Effector memory CD8-positive, alpha-beta T cell (primary cell): ENCODE measurements around the gene SRSF10.
"Not testable (repeated sequence)": the region's sequence is repeated elsewhere in the genome, so short reads cannot be mapped to it uniquely, and the experiment has no call there.

Experiments used
- ATAC-seq: fragments of 150-1000 bp; cut with Tn5 transposase; replicated peaks from 2 replicates; pipeline ENCODE4 v1.10.0; 2021; ENCODE audit warnings: mild to moderate bottlenecking, moderate library complexity
- DNase-seq, 3 experiments: peaks; one replicate each; pipeline ENCODE4 v3.0.0; 2021
- H3K27ac Mint-ChIP-seq, 2 donors: one replicate each; pipeline ENCODE4 v1.8.0; 2022; ENCODE audit warnings: mild to moderate bottlenecking in 2 of 2, mixed read lengths in 2 of 2, moderate library complexity in 2 of 2
- H3K27me3 Mint-ChIP-seq, 2 donors: one replicate each; pipeline ENCODE4 v1.8.0; 2022; ENCODE audit warnings: mixed read lengths in 2 of 2
- H3K36me3 Mint-ChIP-seq: one replicate; pipeline ENCODE4 v1.8.0; 2022; ENCODE audit warnings: mild to moderate bottlenecking, moderate library complexity, mixed read lengths; ENCODE audit not compliant: insufficient read depth
- H3K4me1 Mint-ChIP-seq, 2 donors: one replicate each; pipeline ENCODE4 v1.8.0; 2022; ENCODE audit warnings: low read depth in 2 of 2, mixed read lengths in 2 of 2
- H3K4me3 Mint-ChIP-seq, 2 donors: one replicate each; pipeline ENCODE4 v1.8.0; 2022; ENCODE audit warnings: mild to moderate bottlenecking in 2 of 2, mixed read lengths in 2 of 2, moderate library complexity in 2 of 2
- H3K9me3 Mint-ChIP-seq, 2 donors: one replicate each; pipeline ENCODE4 v1.8.0; 2022; ENCODE audit warnings: mixed read lengths in 2 of 2
- total RNA-seq, 9 experiments: gene quantifications; one replicate each; lab custom pipeline; 2026; lab: John Stamatoyannopoulos, UW

The SRSF10 gene
- 232 to 425 (median 330) reads per million in 9 experiments for total RNA-seq

GRCh38 chr1:23979881-23980727, at the start of gene SRSF10:
TSS of gene SRSF10 (minus strand) at chr1:23980327. CDS start at chr1:23980255, 72 bp downstream.
- H3K27me3 Mint-ChIP-seq = no peaks in the 10 kb centered on the region
- no peaks in the 10 kb centered on the region for H3K9me3 Mint-ChIP-seq
- peak within 1 kb of the TSS; percentile 86 to 89 for H3K4me3 Mint-ChIP-seq
- ATAC-seq (peak; percentile 95), DNase-seq (peak; percentile 94 to 95 (median 94))
- peaks cover 34% of the 10 kb centered on the region for H3K36me3 Mint-ChIP-seq
- H3K4me1 Mint-ChIP-seq = peaks cover 32 to 45% of the 10 kb centered on the region in 2 donors
- H3K27ac Mint-ChIP-seq = peak within 1 kb of the TSS; percentile 94 to 98

- no peaks in the 10 kb centered on the region for H3K9me3 Mint-ChIP-seq
- no peaks in the 10 kb centered on the region for H3K4me1 Mint-ChIP-seq
- DNase-seq = no peak
- H3K36me3 Mint-ChIP-seq = peaks cover 3% of the 10 kb centered on the region
- H3K27me3 Mint-ChIP-seq = peaks cover 0 to 2% of the 10 kb centered on the region in 2 donors
- no peak for ATAC-seq
- no peak overlapping the region for H3K4me3 Mint-ChIP-seq
- no peak overlapping the region for H3K27ac Mint-ChIP-seq
These were observed 47.8 kb upstream of the SRSF10 start for GRCh38 chr1:24027838-24028468.

GRCh38 chr1:24022581-24023361, 42.6 kb upstream of the SRSF10 start:
- Mint-ChIP-seq H3K4me3 (no peak overlapping the region), H3K36me3 (no peaks in the 10 kb centered on the region), H3K27me3 (peaks cover under 1 to 10% of the 10 kb centered on the region in 2 donors), H3K9me3 (no peaks in the 10 kb centered on the region), H3K27ac (no peak overlapping the region), H3K4me1 (no peaks in the 10 kb centered on the region)
- DNase-seq (no peak), ATAC-seq (no peak)

- Mint-ChIP-seq H3K4me3 (no peak overlapping the region), H3K36me3 (no peaks in the 10 kb centered on the region), H3K27me3 (peaks cover 6 to 10% of the 10 kb centered on the region in 2 donors), H3K4me1 (no peaks in the 10 kb centered on the region), H3K27ac (no peak overlapping the region), H3K9me3 (no peaks in the 10 kb centered on the region)
- ATAC-seq = no peak
- DNase-seq = no peak
These were observed 41.5 kb upstream of the SRSF10 start for GRCh38 chr1:24021403-24022266.

GRCh38 chr1:24020470-24020869, 40.3 kb upstream of the SRSF10 start:
- DNase-seq = no peak
- no peaks in the 10 kb centered on the region for H3K4me1 Mint-ChIP-seq
- no peaks in the 10 kb centered on the region for H3K36me3 Mint-ChIP-seq
- H3K9me3 Mint-ChIP-seq = no peaks in the 10 kb centered on the region
- ATAC-seq = no peak
- peaks cover 6 to 10% of the 10 kb centered on the region in 2 donors for H3K27me3 Mint-ChIP-seq
- no peak overlapping the region for H3K4me3 Mint-ChIP-seq
- peak overlapping the region in 1 of 2 donors; percentile 63 for H3K27ac Mint-ChIP-seq

GRCh38 chr1:24020025-24020424, 39.9 kb upstream of the SRSF10 start:
- peak overlapping the region in 1 of 2 donors; percentile 63 for H3K27ac Mint-ChIP-seq
- H3K9me3 Mint-ChIP-seq = no peaks in the 10 kb centered on the region
- no peak for ATAC-seq
- H3K27me3 Mint-ChIP-seq = peaks cover 6 to 11% of the 10 kb centered on the region in 2 donors
- H3K4me1 Mint-ChIP-seq = no peaks in the 10 kb centered on the region
- H3K4me3 Mint-ChIP-seq = no peak overlapping the region
- no peak for DNase-seq
- H3K36me3 Mint-ChIP-seq = no peaks in the 10 kb centered on the region

- DNase-seq (no peak), ATAC-seq (no peak)
- Mint-ChIP-seq H3K9me3 (no peaks in the 10 kb centered on the region), H3K27me3 (peaks cover 6 to 23% of the 10 kb centered on the region in 2 donors), H3K4me1 (no peaks in the 10 kb centered on the region), H3K27ac (no peak overlapping the region), H3K36me3 (no peaks in the 10 kb centered on the region), H3K4me3 (no peak overlapping the region)
These were observed 38.8 kb upstream of the SRSF10 start for GRCh38 chr1:24018611-24019580.

GRCh38 chr1:24015221-24016210, 35.4 kb upstream of the SRSF10 start:
- ATAC-seq = no peak

GRCh38 chr1:24012878-24013277, 32.8 kb upstream of the SRSF10 start:
- ATAC-seq, H3K36me3 Mint-ChIP-seq, H3K9me3 Mint-ChIP-seq, H3K27ac Mint-ChIP-seq, H3K4me3 Mint-ChIP-seq, H3K4me1 Mint-ChIP-seq, DNase-seq: not testable (repeated sequence)
- peaks cover 38 to 60% of the 10 kb centered on the region in 2 donors for H3K27me3 Mint-ChIP-seq

More at GRCh38 chr1:24015221-24016210, 35.4 kb upstream of the SRSF10 start:
- DNase-seq = no peak
- Mint-ChIP-seq H3K27ac (no peak overlapping the region), H3K27me3 (peaks cover 31 to 47% of the 10 kb centered on the region in 2 donors), H3K36me3 (no peaks in the 10 kb centered on the region), H3K4me3 (no peak overlapping the region), H3K4me1 (peaks cover 0 to 2% of the 10 kb centered on the region in 2 donors), H3K9me3 (no peaks in the 10 kb centered on the region)

GRCh38 chr1:24010650-24011049, 30.5 kb upstream of the SRSF10 start:
- Mint-ChIP-seq H3K4me3 (no peak overlapping the region), H3K36me3 (no peaks in the 10 kb centered on the region), H3K27me3 (peaks cover 41 to 66% of the 10 kb centered on the region in 2 donors), H3K4me1 (peaks cover 0 to 2% of the 10 kb centered on the region in 2 donors), H3K9me3 (no peaks in the 10 kb centered on the region), H3K27ac (peak overlapping the region in 1 of 2 donors; percentile 49)
- DNase-seq (no peak), ATAC-seq (no peak)

- H3K27ac Mint-ChIP-seq = no peak overlapping the region
- peaks cover 41 to 59% of the 10 kb centered on the region in 2 donors for H3K27me3 Mint-ChIP-seq
- DNase-seq (no peak), ATAC-seq (no peak)
- no peak overlapping the region for H3K4me3 Mint-ChIP-seq
- H3K4me1 Mint-ChIP-seq = peaks cover 0 to 2% of the 10 kb centered on the region in 2 donors
- H3K36me3 Mint-ChIP-seq = no peaks in the 10 kb centered on the region
- no peaks in the 10 kb centered on the region for H3K9me3 Mint-ChIP-seq
These were observed 29.3 kb upstream of the SRSF10 start for GRCh38 chr1:24009406-24009805.
